ENCODE measurements around the gene CLCA1. TPM values are rescaled to one million over a fixed set of nuclear protein-coding genes. Genes with fewer than 3 reads are reported as not detected.

CLCA1 gene
- total and polyA plus RNA-seq, 3 experiments from 2014 or later: not detected

- no peak for DNase-seq
- Mint-ChIP-seq H3K4me3 (no peak overlapping the region), H3K36me3 (no peaks in the 10 kb centered on the region), H3K27ac (no peak overlapping the region), H3K4me1 (no peaks in the 10 kb centered on the region), H3K27me3 (peaks cover 0 to 4% of the 10 kb centered on the region in 2 donors), H3K9me3 (no peaks in the 10 kb centered on the region)
- H3K9me3 ChIP-seq (ENCODE audit: low read length): no peaks in the 10 kb centered on the region
- H3K27ac ChIP-seq (ENCODE audit: low read depth, low read length): no peak overlapping the region
- no peaks in the 10 kb centered on the region for H3K4me1 ChIP-seq (ENCODE audit: insufficient read depth, low read length)
- H3K4me3 ChIP-seq (ENCODE audit: low read length): no peak overlapping the region
- no peaks in the 10 kb centered on the region for H3K27me3 ChIP-seq (ENCODE audit: insufficient read depth, low read length, poor library complexity, severe bottlenecking)
- ChIA-PET CTCF (no interaction called here), POLR2A (no interaction called here)
- no peaks in the 10 kb centered on the region for H3K36me3 ChIP-seq (ENCODE audit: insufficient read depth, low read length)
Measured at GRCh38 chr1:86448670-86449069, 20.1 kb upstream of the CLCA1 start.

DNA sequence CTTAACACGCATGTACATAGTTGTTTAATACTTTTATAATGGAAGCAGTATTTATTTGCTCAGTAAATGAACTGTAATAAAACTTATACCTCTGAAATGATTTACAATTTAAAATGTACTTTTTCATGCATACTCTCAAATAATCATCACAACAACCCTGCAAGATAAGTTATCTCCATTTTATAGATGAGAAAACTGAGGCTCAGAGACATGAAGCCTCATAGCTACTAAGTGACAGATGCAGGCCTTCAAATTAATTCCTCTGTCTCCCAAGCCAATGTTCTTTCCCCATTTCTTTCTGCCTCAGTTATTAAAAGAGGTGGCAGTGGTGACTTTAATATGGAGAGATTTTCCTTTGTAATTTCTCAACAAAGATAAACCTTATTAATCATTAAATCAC is 19.6 kb upstream of the CLCA1 start:
- H3K9me3 Mint-ChIP-seq: no peaks in the 10 kb centered on the region
- no peak overlapping the region for H3K27ac Mint-ChIP-seq

DNA sequence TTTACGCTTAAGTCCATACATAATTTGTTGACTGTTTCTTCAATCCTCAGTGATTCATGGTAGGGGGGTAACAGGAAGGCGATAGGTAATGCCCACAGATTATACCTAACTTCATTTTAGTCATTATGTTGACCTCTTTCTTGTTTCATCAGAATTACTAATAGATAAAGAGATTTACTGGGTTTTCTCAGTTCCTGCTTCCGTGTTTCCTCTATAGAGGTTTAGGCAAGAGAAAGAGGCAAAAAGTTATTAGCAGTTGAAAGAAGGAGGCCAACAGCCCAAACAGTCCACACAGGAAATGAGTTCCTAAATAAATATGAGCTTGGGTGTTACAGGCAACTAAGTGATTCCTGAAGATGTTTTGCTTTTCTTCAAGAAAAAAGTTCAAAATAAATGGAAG is 17.9 kb upstream of the CLCA1 start:
- no peaks in the 10 kb centered on the region for H3K9me3 Mint-ChIP-seq
- no peak overlapping the region for H3K4me3 Mint-ChIP-seq
- Histone ChIP-seq H3K27ac (ENCODE audit: low read depth, low read length) (no peak overlapping the region), H3K27me3 (ENCODE audit: insufficient read depth, low read length, poor library complexity, severe bottlenecking) (no peaks in the 10 kb centered on the region), H3K36me3 (ENCODE audit: insufficient read depth, low read length) (no peaks in the 10 kb centered on the region), H3K4me3 (ENCODE audit: low read length) (no peak overlapping the region), H3K9me3 (ENCODE audit: low read length) (no peaks in the 10 kb centered on the region), H3K4me1 (ENCODE audit: insufficient read depth, low read length) (no peaks in the 10 kb centered on the region)
- no peaks in the 10 kb centered on the region for H3K36me3 Mint-ChIP-seq
- H3K4me1 Mint-ChIP-seq: no peaks in the 10 kb centered on the region
- DNase-seq: no peak
- H3K27ac Mint-ChIP-seq: no peak overlapping the region
- peaks cover 0 to 4% of the 10 kb centered on the region in 2 donors for H3K27me3 Mint-ChIP-seq
- ChIA-PET CTCF (interaction anchor here (1.1 kb wide), 1 partner anchor 11 kb away, joined by 3 read pairs; no protein-coding TSS in a partner anchor), POLR2A (no interaction called here)

More for the DNA sequence above, 19.6 kb upstream of the CLCA1 start:
- Histone ChIP-seq H3K4me1 (ENCODE audit: insufficient read depth, low read length) (no peaks in the 10 kb centered on the region), H3K27ac (ENCODE audit: low read depth, low read length) (no peak overlapping the region), H3K9me3 (ENCODE audit: low read length) (no peaks in the 10 kb centered on the region), H3K27me3 (ENCODE audit: insufficient read depth, low read length, poor library complexity, severe bottlenecking) (no peaks in the 10 kb centered on the region), H3K36me3 (ENCODE audit: insufficient read depth, low read length) (no peaks in the 10 kb centered on the region), H3K4me3 (ENCODE audit: low read length) (no peak overlapping the region)
- Mint-ChIP-seq H3K36me3 (no peaks in the 10 kb centered on the region), H3K4me1 (no peaks in the 10 kb centered on the region), H3K27me3 (peaks cover 0 to 4% of the 10 kb centered on the region in 2 donors), H3K4me3 (no peak overlapping the region)
- POLR2A ChIA-PET: no interaction called here
- CTCF ChIA-PET: no interaction called here
- no peak for DNase-seq

DNA sequence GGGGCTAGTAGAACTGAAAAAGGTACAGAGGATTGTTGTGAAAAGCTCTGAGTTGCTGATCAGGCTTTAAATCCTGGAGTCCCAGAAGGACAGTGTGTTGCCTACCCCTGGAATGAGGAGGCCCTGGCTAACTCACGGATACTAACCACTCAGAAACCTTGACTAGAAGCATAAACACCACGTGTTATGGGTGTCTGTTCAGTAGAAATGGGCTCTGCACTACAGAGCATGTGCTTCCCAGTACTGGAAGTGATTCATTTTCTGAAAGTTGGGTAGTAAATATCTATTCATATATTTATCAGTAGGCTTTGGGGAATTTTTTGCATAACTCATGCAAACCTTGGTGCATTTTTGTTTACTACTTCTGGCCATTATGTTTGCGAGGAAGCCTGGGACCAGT is 15.1 kb upstream of the CLCA1 start:
- H3K4me1 Mint-ChIP-seq: no peaks in the 10 kb centered on the region

GRCh38 chr1:86455073-86455472 is 13.7 kb upstream of the CLCA1 start:
- no peak overlapping the region for H3K4me3 Mint-ChIP-seq
- ChIA-PET POLR2A (no interaction called here), CTCF (no interaction called here)
- H3K9me3 Mint-ChIP-seq: no peaks in the 10 kb centered on the region
- no peaks in the 10 kb centered on the region for H3K4me1 Mint-ChIP-seq
- Histone ChIP-seq H3K4me1 (ENCODE audit: insufficient read depth, low read length) (no peaks in the 10 kb centered on the region), H3K27ac (ENCODE audit: low read depth, low read length) (no peak overlapping the region), H3K4me3 (ENCODE audit: low read length) (no peak overlapping the region), H3K36me3 (ENCODE audit: insufficient read depth, low read length) (no peaks in the 10 kb centered on the region), H3K9me3 (ENCODE audit: low read length) (no peaks in the 10 kb centered on the region), H3K27me3 (ENCODE audit: insufficient read depth, low read length, poor library complexity, severe bottlenecking) (no peaks in the 10 kb centered on the region)
- H3K27ac Mint-ChIP-seq: no peak overlapping the region
- DNase-seq: no peak
- peaks cover 0 to 19% of the 10 kb centered on the region in 2 donors for H3K27me3 Mint-ChIP-seq
- no peaks in the 10 kb centered on the region for H3K36me3 Mint-ChIP-seq

More for the DNA sequence above, 15.1 kb upstream of the CLCA1 start:
- no peak overlapping the region for H3K4me3 ChIP-seq (ENCODE audit: low read length)
- H3K36me3 ChIP-seq (ENCODE audit: insufficient read depth, low read length): no peaks in the 10 kb centered on the region
- Mint-ChIP-seq H3K4me3 (no peak overlapping the region), H3K27ac (no peak overlapping the region), H3K36me3 (no peaks in the 10 kb centered on the region), H3K9me3 (no peaks in the 10 kb centered on the region), H3K27me3 (peaks cover 0 to 16% of the 10 kb centered on the region in 2 donors)
- no peaks in the 10 kb centered on the region for H3K27me3 ChIP-seq (ENCODE audit: insufficient read depth, low read length, poor library complexity, severe bottlenecking)
- ChIA-PET POLR2A (no interaction called here), CTCF (no interaction called here)
- no peaks in the 10 kb centered on the region for H3K9me3 ChIP-seq (ENCODE audit: low read length)
- DNase-seq: no peak
- no peaks in the 10 kb centered on the region for H3K4me1 ChIP-seq (ENCODE audit: insufficient read depth, low read length)
- H3K27ac ChIP-seq (ENCODE audit: low read depth, low read length): no peak overlapping the region

DNA sequence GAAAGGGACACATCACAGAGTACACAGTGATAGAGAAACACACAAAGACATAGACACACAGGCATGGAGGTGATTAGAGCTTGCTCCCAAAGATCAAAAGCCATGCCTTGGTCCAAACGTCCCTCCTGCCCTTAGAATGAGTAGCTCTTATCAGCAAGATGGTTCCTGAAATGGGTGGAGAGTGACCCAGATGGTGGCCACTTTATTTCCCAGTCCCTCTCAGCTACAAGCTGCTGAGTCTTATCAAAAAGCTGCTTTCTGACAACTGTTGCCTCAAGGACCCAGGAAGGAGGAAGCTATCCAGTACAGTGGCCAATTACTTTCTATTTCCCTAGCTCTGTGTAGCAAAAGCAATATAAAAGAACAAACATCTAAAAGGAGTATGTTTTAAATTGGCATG is 7.7 kb upstream of the CLCA1 start:
- Mint-ChIP-seq H3K4me1 (peaks cover 0 to 3% (median 0%) of the 10 kb centered on the region in 3 donors), H3K36me3 (no peaks in the 10 kb centered on the region), H3K9me3 (no peaks in the 10 kb centered on the region), H3K27ac (no peak overlapping the region), H3K27me3 (peaks cover 2 to 34% of the 10 kb centered on the region in 2 donors), H3K4me3 (no peak overlapping the region)
- POLR2A ChIA-PET: no interaction called here
- Histone ChIP-seq H3K4me1 (ENCODE audit: insufficient read depth, low read length) (no peaks in the 10 kb centered on the region), H3K9me3 (ENCODE audit: low read length) (no peaks in the 10 kb centered on the region), H3K4me3 (ENCODE audit: low read length) (no peak overlapping the region), H3K36me3 (ENCODE audit: insufficient read depth, low read length) (no peaks in the 10 kb centered on the region), H3K27ac (ENCODE audit: low read depth, low read length) (no peak overlapping the region), H3K27me3 (ENCODE audit: insufficient read depth, low read length, poor library complexity, severe bottlenecking) (no peaks in the 10 kb centered on the region)
- DNase-seq: no peak
- CTCF ChIA-PET: interaction anchor here (1.0 to 1.8 kb wide), 2 partner anchors 10 to 13 kb away, joined by 3 to 6 read pairs; no protein-coding TSS in a partner anchor

DNA sequence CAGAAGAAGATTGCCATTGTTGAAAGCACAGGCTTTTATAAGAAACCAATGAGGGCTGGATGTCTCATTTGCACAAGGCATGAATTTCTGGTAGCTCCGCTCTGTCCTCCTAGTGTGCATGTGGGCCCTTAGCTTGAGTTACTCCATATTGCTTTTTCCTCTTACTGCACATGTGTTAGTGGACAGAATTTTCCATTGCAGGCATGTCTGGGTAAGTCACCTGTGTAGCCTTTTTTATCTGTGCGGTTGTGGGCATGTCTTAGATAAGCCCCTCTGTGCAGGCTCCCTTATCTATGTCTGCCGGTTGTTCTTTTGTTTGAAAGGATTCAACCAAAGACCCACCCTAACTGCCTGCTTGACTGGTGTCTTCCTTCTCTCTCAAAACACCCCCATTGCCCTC is 7.2 kb upstream of the CLCA1 start:
- ChIA-PET CTCF (interaction anchor here (1.0 to 1.8 kb wide), 3 partner anchors 10 to 13 kb away, joined by 3 to 6 read pairs (median 3); no protein-coding TSS in a partner anchor), POLR2A (no interaction called here)
- H3K27me3 ChIP-seq (ENCODE audit: insufficient read depth, low read length, poor library complexity, severe bottlenecking): no peaks in the 10 kb centered on the region
- Mint-ChIP-seq H3K27ac (no peak overlapping the region), H3K9me3 (no peaks in the 10 kb centered on the region), H3K27me3 (peaks cover 5 to 36% of the 10 kb centered on the region in 2 donors), H3K4me1 (peaks cover 0 to 3% (median 0%) of the 10 kb centered on the region in 3 donors), H3K36me3 (no peaks in the 10 kb centered on the region), H3K4me3 (no peak overlapping the region)
- no peaks in the 10 kb centered on the region for H3K4me1 ChIP-seq (ENCODE audit: insufficient read depth, low read length)
- H3K4me3 ChIP-seq (ENCODE audit: low read length): no peak overlapping the region
- H3K36me3 ChIP-seq (ENCODE audit: insufficient read depth, low read length): no peaks in the 10 kb centered on the region
- no peak overlapping the region for H3K27ac ChIP-seq (ENCODE audit: low read depth, low read length)
- no peak for DNase-seq
- no peaks in the 10 kb centered on the region for H3K9me3 ChIP-seq (ENCODE audit: low read length)

GRCh38 chr1:86464819-86465218 is 3.9 kb upstream of the CLCA1 start:
- H3K27ac Mint-ChIP-seq: no peak overlapping the region
- Histone ChIP-seq H3K4me3 (ENCODE audit: low read length) (no peak overlapping the region), H3K27me3 (ENCODE audit: insufficient read depth, low read length, poor library complexity, severe bottlenecking) (no peaks in the 10 kb centered on the region), H3K9me3 (ENCODE audit: low read length) (no peaks in the 10 kb centered on the region), H3K4me1 (ENCODE audit: insufficient read depth, low read length) (no peaks in the 10 kb centered on the region), H3K36me3 (ENCODE audit: insufficient read depth, low read length) (no peaks in the 10 kb centered on the region), H3K27ac (ENCODE audit: low read depth, low read length) (no peak overlapping the region)
- H3K4me1 Mint-ChIP-seq: peaks cover 0 to 3% (median 0%) of the 10 kb centered on the region in 3 donors
- H3K36me3 Mint-ChIP-seq: no peaks in the 10 kb centered on the region
- peaks cover 5 to 27% of the 10 kb centered on the region in 2 donors for H3K27me3 Mint-ChIP-seq
- POLR2A ChIA-PET: no interaction called here
- H3K9me3 Mint-ChIP-seq: no peaks in the 10 kb centered on the region
- CTCF ChIA-PET: no interaction called here
- no peak for DNase-seq
- no peak overlapping the region for H3K4me3 Mint-ChIP-seq

Data from CD8-positive, alpha-beta memory T cell (primary cell).